Common myeloid progenitor, CD34-positive (primary cell): Measurements from ENCODE around the gene PNLIPRP1.

Source experiments
- CTCF ChIA-PET: fragments of 350-600 bp; sonication (Branson Sonifier 250); formaldehyde crosslinking; loops from one replicate; lab custom pipeline; 2021; ENCODE audit warnings: antibody characterized with exemption; lab: Charles Lee
- POLR2A ChIA-PET: fragments of 350-600 bp; sonication (Branson Sonifier 250); formaldehyde crosslinking; loops from one replicate; lab custom pipeline; 2021; ENCODE audit warnings: antibody characterized with exemption; lab: Charles Lee
- DNase-seq, 3 donors: peaks; one replicate each; pipeline versions ENCODE4 v3.0.0 to v3.0.0-alpha.2; 2013
- H3K27ac ChIP-seq, 2 experiments: 1 replicate in 1 of 2; 2 replicates in 1 of 2; pipeline ENCODE4 v1.7.0; 2013; ENCODE audit warnings: inconsistent platforms in 2 of 2, low read length in 2 of 2, mild to moderate bottlenecking in 2 of 2, low read depth in 1 of 2, moderate library complexity in 1 of 2; ENCODE audit not compliant: severe bottlenecking in 2 of 2, insufficient read depth in 1 of 2, poor library complexity in 1 of 2
- H3K27me3 ChIP-seq, 5 experiments: replicated peaks in 2 of 5; 1 replicate in 3 of 5; 2 replicates in 2 of 5; pipeline versions ENCODE4 v1.6.1 to v1.7.0; 2013; ENCODE audit warnings: low read length in 4 of 5, mild to moderate bottlenecking in 2 of 5, moderate library complexity in 2 of 5, inconsistent platforms in 1 of 5; ENCODE audit not compliant: insufficient read depth in 5 of 5, control insufficient read depth in 4 of 5
- H3K36me3 ChIP-seq, 4 experiments: 1 replicate in 2 of 4; 2 replicates in 2 of 4; pipeline versions ENCODE4 v1.6.1 to v1.7.0; 2013; ENCODE audit warnings: low read length in 3 of 4, control low read depth in 1 of 4, mild to moderate bottlenecking in 1 of 4; ENCODE audit not compliant: control insufficient read depth in 4 of 4, insufficient read depth in 4 of 4
- H3K4me1 ChIP-seq, 4 experiments: 1 replicate in 3 of 4; 2 replicates in 1 of 4; pipeline versions ENCODE4 v1.6.1 to v1.7.1; 2013; ENCODE audit warnings: low read length in 3 of 4, mild to moderate bottlenecking in 3 of 4, control low read depth in 1 of 4, inconsistent platforms in 1 of 4, moderate library complexity in 1 of 4; ENCODE audit not compliant: control insufficient read depth in 4 of 4, insufficient read depth in 4 of 4; ENCODE audit errors: control extremely low read depth in 1 of 4
- H3K4me3 ChIP-seq, 7 experiments: 1 replicate in 4 of 7; 2 replicates in 3 of 7; pipeline versions ENCODE4 v1.5.1 to v1.7.0; 2013; ENCODE audit warnings: mild to moderate bottlenecking in 7 of 7, low read length in 6 of 7, moderate library complexity in 6 of 7, inconsistent platforms in 2 of 7, low read depth in 2 of 7, control low read depth in 1 of 7; ENCODE audit not compliant: insufficient read depth in 4 of 7, control insufficient read depth in 1 of 7; ENCODE audit errors: extremely low read depth in 1 of 7
- H3K9me3 ChIP-seq, 5 experiments: 1 replicate in 4 of 5; 2 replicates in 1 of 5; pipeline versions ENCODE4 v1.6.1 to v1.7.1; 2013; ENCODE audit warnings: low read length in 4 of 5, mild to moderate bottlenecking in 2 of 5, inconsistent platforms in 1 of 5, low read depth in 1 of 5, moderate library complexity in 1 of 5; ENCODE audit not compliant: control insufficient read depth in 4 of 5, insufficient read depth in 2 of 5; ENCODE audit errors: control extremely low read depth in 1 of 5
- WGBS: methylation state at CpG from one replicate; pipeline ENCODE4 v1.1.5; 2013; ENCODE audit not compliant: insufficient coverage; 5-methylcytosine and 5-hydroxymethylcytosine counted together

The PNLIPRP1 gene

GRCh38 chr10:116620423-116621400 lies 30.0 kb downstream of the PNLIPRP1 start, which contains the start of gene PNLIPRP2:
Gene PNLIPRP2 (plus strand): TSS chr10:116620953.
- POLR2A ChIA-PET: no interaction called here
- Histone ChIP-seq H3K4me1 (no peaks in the 10 kb centered on the region), H3K4me3 (no peak within 1 kb of the TSS), H3K36me3 (no peaks in the 10 kb centered on the region), H3K27ac (no peak within 1 kb of the TSS), H3K9me3 (no peaks in the 10 kb centered on the region), H3K27me3 (peaks cover 0 to 8% (median 0%) of the 10 kb centered on the region in 5 experiments)
- DNase-seq: no peak
- WGBS: 97% methylated on average over 17 of the region's 20 CpGs
- CTCF ChIA-PET: no interaction called here

GRCh38 chr10:116621476-116621875 lies 30.7 kb downstream of the PNLIPRP1 start:
- H3K9me3 ChIP-seq: no peaks in the 10 kb centered on the region
- CTCF ChIA-PET: no interaction called here
- no peak overlapping the region for H3K4me3 ChIP-seq
- POLR2A ChIA-PET: no interaction called here
- WGBS: 84% methylated on average over 7 of the region's 8 CpGs
- DNase-seq: no peak
- H3K4me1 ChIP-seq: no peaks in the 10 kb centered on the region
- H3K27me3 ChIP-seq: peaks cover 0 to 16% (median 4%) of the 10 kb centered on the region in 5 experiments
- no peak overlapping the region for H3K27ac ChIP-seq
- H3K36me3 ChIP-seq: no peaks in the 10 kb centered on the region

- H3K36me3 ChIP-seq: no peaks in the 10 kb centered on the region
- H3K4me3 ChIP-seq: no peak overlapping the region
- H3K27ac ChIP-seq: no peak overlapping the region
- 94% methylated on average over 10 of the region's 11 CpGs for WGBS
- POLR2A ChIA-PET: no interaction called here
- H3K27me3 ChIP-seq: peaks cover 2 to 22% (median 5%) of the 10 kb centered on the region in 5 experiments
- no peaks in the 10 kb centered on the region for H3K9me3 ChIP-seq
- DNase-seq: no peak
- H3K4me1 ChIP-seq: no peaks in the 10 kb centered on the region
- CTCF ChIA-PET: no interaction called here
Observed at GRCh38 chr10:116621934-116622655, 31.3 kb downstream of the PNLIPRP1 start.

GRCh38 chr10:116625845-116626244 lies 35.1 kb downstream of the PNLIPRP1 start:
- no peak overlapping the region for H3K4me3 ChIP-seq
- 98% methylated on average over 7 of the region's 7 CpGs for WGBS
- CTCF ChIA-PET: no interaction called here

GRCh38 chr10:116626815-116627214 lies 36.1 kb downstream of the PNLIPRP1 start:
- POLR2A ChIA-PET: no interaction called here
- H3K27ac ChIP-seq: no peak overlapping the region
- H3K4me1 ChIP-seq: peaks cover 0 to 3% (median 1%) of the 10 kb centered on the region in 4 experiments
- 91% methylated on average over 9 of the region's 9 CpGs for WGBS
- no peaks in the 10 kb centered on the region for H3K9me3 ChIP-seq
- peaks cover 5 to 49% (median 9%) of the 10 kb centered on the region in 5 experiments for H3K27me3 ChIP-seq
- no peak overlapping the region for H3K4me3 ChIP-seq
- CTCF ChIA-PET: interaction anchor here (1.3 kb wide), 1 partner anchor 21 kb away, joined by 3 read pairs; no protein-coding TSS in a partner anchor
- no peaks in the 10 kb centered on the region for H3K36me3 ChIP-seq
- no peak for DNase-seq

More at GRCh38 chr10:116625845-116626244, 35.1 kb downstream of the PNLIPRP1 start:
- no peak for DNase-seq
- H3K27me3 ChIP-seq: peaks cover 5 to 48% (median 9%) of the 10 kb centered on the region in 5 experiments
- H3K4me1 ChIP-seq: peaks cover 0 to 3% (median 1%) of the 10 kb centered on the region in 4 experiments
- no peaks in the 10 kb centered on the region for H3K9me3 ChIP-seq
- H3K36me3 ChIP-seq: no peaks in the 10 kb centered on the region
- no peak overlapping the region for H3K27ac ChIP-seq
- POLR2A ChIA-PET: no interaction called here

GRCh38 chr10:116627386-116627933 lies 36.7 kb downstream of the PNLIPRP1 start:
- H3K27ac ChIP-seq: no peak overlapping the region
- peak overlapping the region in 1 of 7 experiments; percentile 3 for H3K4me3 ChIP-seq
- ChIA-PET CTCF (interaction anchor here (1.3 kb wide), 1 partner anchor 22 kb away, joined by 3 read pairs; no protein-coding TSS in a partner anchor), POLR2A (no interaction called here)
- H3K9me3 ChIP-seq: no peaks in the 10 kb centered on the region
- peak in 1 of 3 donors; percentile 0 for DNase-seq
- no peaks in the 10 kb centered on the region for H3K36me3 ChIP-seq
- 3% methylated on average over 47 of the region's 49 CpGs for WGBS
- H3K27me3 ChIP-seq: peaks cover 5 to 49% (median 9%) of the 10 kb centered on the region in 5 experiments
- peaks cover 0 to 3% (median 1%) of the 10 kb centered on the region in 4 experiments for H3K4me1 ChIP-seq
